Measurements from ENCODE around the gene KCNJ6. TPM values are rescaled to one million over a fixed set of nuclear protein-coding genes. Genes with fewer than 3 reads are reported as not detected.

Gene KCNJ6
- total RNA-seq, 1 experiment from 2014 or later: not detected

DNA sequence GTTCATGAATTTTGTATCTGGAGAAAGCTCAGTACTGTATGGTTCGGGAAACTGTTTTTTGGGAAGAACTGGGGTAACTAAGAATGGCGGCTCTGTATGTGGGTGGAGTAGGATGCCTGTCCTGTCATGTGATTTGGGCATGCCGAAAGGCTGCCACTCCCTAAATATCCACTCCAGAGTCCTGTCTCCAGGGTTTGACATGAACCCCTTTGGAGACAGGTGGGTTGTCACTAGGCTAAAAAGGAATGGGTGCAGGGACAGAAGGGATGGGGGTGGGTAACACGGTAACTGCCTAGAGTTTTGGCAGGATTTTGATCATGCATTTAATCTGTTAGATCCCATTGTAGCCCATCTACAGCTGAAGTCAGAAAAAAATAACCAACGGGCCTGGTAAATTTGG lies 150.1 kb downstream of the KCNJ6 start:
- Histone ChIP-seq H3K27ac (ENCODE audit: low read depth, low read length, poor library complexity, severe bottlenecking) (no peak overlapping the region), H3K36me3 (ENCODE audit: insufficient read depth, low read length, poor library complexity, severe bottlenecking) (no peaks in the 10 kb centered on the region), H3K9me3 (ENCODE audit: low read depth, low read length, poor library complexity, severe bottlenecking) (no peaks in the 10 kb centered on the region), H3K27me3 (replicated peaks; ENCODE audit: insufficient read depth, low read depth, low read length, poor library complexity) (peaks cover 45% of the 10 kb centered on the region), H3K4me3 (ENCODE audit: low read depth, low read length, poor library complexity, severe bottlenecking) (no peak overlapping the region), H3K4me1 (ENCODE audit: insufficient read depth, low read length, poor library complexity, severe bottlenecking) (no peaks in the 10 kb centered on the region)
- TF ChIP-seq, protein P1, sequence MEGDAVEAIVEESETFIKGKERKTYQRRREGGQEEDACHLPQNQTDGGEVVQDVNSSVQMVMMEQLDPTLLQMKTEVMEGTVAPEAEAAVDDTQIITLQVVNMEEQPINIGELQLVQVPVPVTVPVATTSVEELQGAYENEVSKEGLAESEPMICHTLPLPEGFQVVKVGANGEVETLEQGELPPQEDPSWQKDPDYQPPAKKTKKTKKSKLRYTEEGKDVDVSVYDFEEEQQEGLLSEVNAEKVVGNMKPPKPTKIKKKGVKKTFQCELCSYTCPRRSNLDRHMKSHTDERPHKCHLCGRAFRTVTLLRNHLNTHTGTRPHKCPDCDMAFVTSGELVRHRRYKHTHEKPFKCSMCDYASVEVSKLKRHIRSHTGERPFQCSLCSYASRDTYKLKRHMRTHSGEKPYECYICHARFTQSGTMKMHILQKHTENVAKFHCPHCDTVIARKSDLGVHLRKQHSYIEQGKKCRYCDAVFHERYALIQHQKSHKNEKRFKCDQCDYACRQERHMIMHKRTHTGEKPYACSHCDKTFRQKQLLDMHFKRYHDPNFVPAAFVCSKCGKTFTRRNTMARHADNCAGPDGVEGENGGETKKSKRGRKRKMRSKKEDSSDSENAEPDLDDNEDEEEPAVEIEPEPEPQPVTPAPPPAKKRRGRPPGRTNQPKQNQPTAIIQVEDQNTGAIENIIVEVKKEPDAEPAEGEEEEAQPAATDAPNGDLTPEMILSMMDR (conservative IDR thresholded peaks at IDR 0.05; ENCODE audit: low read depth, low read length): no peak
- no peak for TF ChIP-seq EZH2 (IDR thresholded peaks at IDR 0.05; ENCODE audit: borderline replicate concordance, low read depth, low read length, poor library complexity, severe bottlenecking)
- POLR2A ChIA-PET (ENCODE audit: low non-redundant PET): no interaction called here
- BruUV-seq (replicated peaks): no TSS peak
- CTCF ChIA-PET: no interaction called here
- DNase-seq (ENCODE audit: low spot score): no peak
- intact Hi-C loops (cut with micrococcal nuclease; ENCODE audit: unreplicated experiment): no loop called here

DNA sequence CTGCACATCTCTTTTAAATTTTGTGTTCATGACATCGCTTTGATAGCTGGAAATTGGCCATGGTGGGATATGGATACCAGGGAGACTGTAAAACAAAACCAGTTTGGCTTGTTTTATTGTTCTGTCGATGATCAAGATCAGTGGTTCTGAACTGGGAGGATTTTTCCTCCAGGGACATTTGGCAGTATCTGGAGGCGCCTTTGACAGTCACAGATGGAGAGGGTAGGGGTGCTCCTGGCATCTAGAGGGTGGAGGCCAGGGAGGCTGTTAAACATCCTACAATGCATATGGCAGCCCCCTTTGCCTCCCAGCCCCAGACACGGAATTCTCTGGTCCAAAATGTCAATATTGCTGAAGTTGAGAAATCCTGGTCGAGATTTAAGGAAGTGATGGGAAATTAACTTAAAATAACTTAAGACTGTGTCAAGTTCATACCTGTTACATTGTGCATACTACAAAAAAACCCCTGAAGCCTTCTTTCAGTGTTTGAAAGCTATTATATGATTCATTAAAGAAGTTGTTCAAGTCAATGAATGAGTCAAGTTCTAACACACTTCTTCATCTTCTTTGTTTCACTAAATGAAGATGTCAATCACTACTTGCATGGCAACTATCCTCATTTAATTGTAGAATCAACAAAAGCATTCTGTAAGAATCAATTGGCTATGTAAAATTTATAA lies 150.9 kb downstream of the KCNJ6 start:
- ChIA-PET POLR2A (ENCODE audit: low non-redundant PET) (no interaction called here), CTCF (no interaction called here)
- Histone ChIP-seq H3K4me1 (ENCODE audit: insufficient read depth, low read length, poor library complexity, severe bottlenecking) (no peaks in the 10 kb centered on the region), H3K4me3 (ENCODE audit: low read depth, low read length, poor library complexity, severe bottlenecking) (no peak overlapping the region), H3K27ac (ENCODE audit: low read depth, low read length, poor library complexity, severe bottlenecking) (no peak overlapping the region), H3K36me3 (ENCODE audit: insufficient read depth, low read length, poor library complexity, severe bottlenecking) (no peaks in the 10 kb centered on the region), H3K27me3 (replicated peaks; ENCODE audit: insufficient read depth, low read depth, low read length, poor library complexity) (peaks cover 41% of the 10 kb centered on the region), H3K9me3 (ENCODE audit: low read depth, low read length, poor library complexity, severe bottlenecking) (no peaks in the 10 kb centered on the region)
- intact Hi-C loops (cut with micrococcal nuclease; ENCODE audit: unreplicated experiment): no loop called here
- no TSS peak for BruUV-seq (replicated peaks)
- DNase-seq (ENCODE audit: low spot score): no peak
- no peak for TF ChIP-seq EZH2 (IDR thresholded peaks at IDR 0.05; ENCODE audit: borderline replicate concordance, low read depth, low read length, poor library complexity, severe bottlenecking)
- TF ChIP-seq, protein P1 (conservative IDR thresholded peaks at IDR 0.05; ENCODE audit: low read depth, low read length): no peak

DNA sequence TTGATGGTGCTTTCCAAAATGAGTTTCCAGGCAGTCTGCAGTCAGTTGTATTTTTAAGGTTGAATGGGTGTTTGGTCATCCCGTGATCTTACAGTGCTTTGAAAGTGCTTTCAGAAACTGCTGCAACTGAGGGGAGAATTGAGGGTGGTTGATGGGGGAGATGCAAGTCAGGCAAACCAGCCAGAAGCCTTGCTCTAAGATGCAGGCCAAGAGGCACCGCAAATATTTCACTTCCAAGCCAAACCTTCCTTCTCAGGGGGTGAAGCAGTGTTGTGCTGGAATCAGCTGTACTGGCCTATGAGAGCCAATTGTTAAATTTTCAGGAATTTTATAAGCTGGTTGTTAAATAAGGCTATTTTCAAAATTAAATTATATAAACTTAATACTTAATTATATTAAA lies 151.6 kb downstream of the KCNJ6 start:
- Histone ChIP-seq H3K36me3 (ENCODE audit: insufficient read depth, low read length, poor library complexity, severe bottlenecking) (no peaks in the 10 kb centered on the region), H3K4me1 (ENCODE audit: insufficient read depth, low read length, poor library complexity, severe bottlenecking) (no peaks in the 10 kb centered on the region), H3K27ac (ENCODE audit: low read depth, low read length, poor library complexity, severe bottlenecking) (no peak overlapping the region), H3K4me3 (ENCODE audit: low read depth, low read length, poor library complexity, severe bottlenecking) (no peak overlapping the region), H3K27me3 (replicated peaks; ENCODE audit: insufficient read depth, low read depth, low read length, poor library complexity) (peaks cover 36% of the 10 kb centered on the region), H3K9me3 (ENCODE audit: low read depth, low read length, poor library complexity, severe bottlenecking) (no peaks in the 10 kb centered on the region)
- BruUV-seq (replicated peaks): no TSS peak
- intact Hi-C loops (cut with micrococcal nuclease; ENCODE audit: unreplicated experiment): no loop called here
- TF ChIP-seq, protein P1 (conservative IDR thresholded peaks at IDR 0.05; ENCODE audit: low read depth, low read length): no peak
- POLR2A ChIA-PET (ENCODE audit: low non-redundant PET): no interaction called here
- DNase-seq (ENCODE audit: low spot score): no peak
- CTCF ChIA-PET: no interaction called here

All from A673 (cell line).